Ishikawa (cell line): ENCODE results near the gene SBNO1.

Experiments used
- CEBPB ChIP-seq: IDR thresholded peaks from 2 replicates; pipeline ENCODE4 v1.6.1; 2012
- CREB1 ChIP-seq: IDR thresholded peaks from 2 replicates; pipeline ENCODE4 v1.6.1; 2012; ENCODE audit warnings: low read depth
- EGR1 ChIP-seq: IDR thresholded peaks from 2 replicates; pipeline ENCODE4 v1.6.1; 2012
- EP300 ChIP-seq: IDR thresholded peaks from 2 replicates; pipeline ENCODE4 v1.6.1; 2012; ENCODE audit warnings: borderline replicate concordance
- FOXM1 ChIP-seq: IDR thresholded peaks from 2 replicates; pipeline ENCODE4 v1.6.1; 2012; ENCODE audit warnings: low read depth, borderline replicate concordance
- NFIC ChIP-seq: IDR thresholded peaks from 2 replicates; pipeline ENCODE4 v1.6.1; 2012
- RAD21 ChIP-seq: IDR thresholded peaks from 2 replicates; pipeline ENCODE4 v1.6.1; 2012; ENCODE audit warnings: low read depth
- TAF1 ChIP-seq: IDR thresholded peaks from 2 replicates; pipeline ENCODE4 v1.6.1; 2012; ENCODE audit warnings: low read depth, mild to moderate bottlenecking
- TCF12 ChIP-seq: IDR thresholded peaks from 2 replicates; pipeline ENCODE4 v1.6.1; 2012; ENCODE audit warnings: low read depth
- TEAD4 ChIP-seq: IDR thresholded peaks from 2 replicates; pipeline ENCODE4 v1.6.1; 2012
- YY1 ChIP-seq: IDR thresholded peaks from 2 replicates; pipeline ENCODE4 v1.6.1; 2012; ENCODE audit warnings: low read depth
- ZBTB7A ChIP-seq: IDR thresholded peaks from 2 replicates; pipeline ENCODE4 v1.6.1; 2012; ENCODE audit warnings: low read depth
- TF ChIP-seq, protein P1 (sequence below): IDR thresholded peaks from 2 replicates; pipeline ENCODE4 v1.6.1; 2012; ENCODE audit warnings: low read depth, mild to moderate bottlenecking
- TF ChIP-seq, protein P2 (sequence below): IDR thresholded peaks from 2 replicates; pipeline ENCODE4 v1.6.1; 2012
- TF ChIP-seq, protein P3 (sequence below): IDR thresholded peaks from 2 replicates; pipeline ENCODE4 v1.6.1; 2012

SBNO1 gene

GRCh38 chr12:123364532-123365024, at the start of gene SBNO1:
Gene SBNO1 (minus strand): TSS chr12:123364847. CDS start chr12:123350441, 14,406 bp downstream.
- TF ChIP-seq CEBPB (no peak), TCF12 (no peak), TAF1 (peak; percentile 96), YY1 (peak; percentile 91), EP300 (no peak), EGR1 (peak; percentile 52; the same call in 1 of the 2 replicates), ZBTB7A (peak; percentile 68; the same call in 1 of the 2 replicates), TEAD4 (no peak), NFIC (no peak)
- TF ChIP-seq, protein P1, sequence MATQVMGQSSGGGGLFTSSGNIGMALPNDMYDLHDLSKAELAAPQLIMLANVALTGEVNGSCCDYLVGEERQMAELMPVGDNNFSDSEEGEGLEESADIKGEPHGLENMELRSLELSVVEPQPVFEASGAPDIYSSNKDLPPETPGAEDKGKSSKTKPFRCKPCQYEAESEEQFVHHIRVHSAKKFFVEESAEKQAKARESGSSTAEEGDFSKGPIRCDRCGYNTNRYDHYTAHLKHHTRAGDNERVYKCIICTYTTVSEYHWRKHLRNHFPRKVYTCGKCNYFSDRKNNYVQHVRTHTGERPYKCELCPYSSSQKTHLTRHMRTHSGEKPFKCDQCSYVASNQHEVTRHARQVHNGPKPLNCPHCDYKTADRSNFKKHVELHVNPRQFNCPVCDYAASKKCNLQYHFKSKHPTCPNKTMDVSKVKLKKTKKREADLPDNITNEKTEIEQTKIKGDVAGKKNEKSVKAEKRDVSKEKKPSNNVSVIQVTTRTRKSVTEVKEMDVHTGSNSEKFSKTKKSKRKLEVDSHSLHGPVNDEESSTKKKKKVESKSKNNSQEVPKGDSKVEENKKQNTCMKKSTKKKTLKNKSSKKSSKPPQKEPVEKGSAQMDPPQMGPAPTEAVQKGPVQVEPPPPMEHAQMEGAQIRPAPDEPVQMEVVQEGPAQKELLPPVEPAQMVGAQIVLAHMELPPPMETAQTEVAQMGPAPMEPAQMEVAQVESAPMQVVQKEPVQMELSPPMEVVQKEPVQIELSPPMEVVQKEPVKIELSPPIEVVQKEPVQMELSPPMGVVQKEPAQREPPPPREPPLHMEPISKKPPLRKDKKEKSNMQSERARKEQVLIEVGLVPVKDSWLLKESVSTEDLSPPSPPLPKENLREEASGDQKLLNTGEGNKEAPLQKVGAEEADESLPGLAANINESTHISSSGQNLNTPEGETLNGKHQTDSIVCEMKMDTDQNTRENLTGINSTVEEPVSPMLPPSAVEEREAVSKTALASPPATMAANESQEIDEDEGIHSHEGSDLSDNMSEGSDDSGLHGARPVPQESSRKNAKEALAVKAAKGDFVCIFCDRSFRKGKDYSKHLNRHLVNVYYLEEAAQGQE, result no peak
- TF ChIP-seq, protein P2, sequence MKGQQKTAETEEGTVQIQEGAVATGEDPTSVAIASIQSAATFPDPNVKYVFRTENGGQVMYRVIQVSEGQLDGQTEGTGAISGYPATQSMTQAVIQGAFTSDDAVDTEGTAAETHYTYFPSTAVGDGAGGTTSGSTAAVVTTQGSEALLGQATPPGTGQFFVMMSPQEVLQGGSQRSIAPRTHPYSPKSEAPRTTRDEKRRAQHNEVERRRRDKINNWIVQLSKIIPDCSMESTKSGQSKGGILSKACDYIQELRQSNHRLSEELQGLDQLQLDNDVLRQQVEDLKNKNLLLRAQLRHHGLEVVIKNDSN, result peak; percentile 85; the same call in 1 of the 2 replicates
- TF ChIP-seq, protein P3, sequence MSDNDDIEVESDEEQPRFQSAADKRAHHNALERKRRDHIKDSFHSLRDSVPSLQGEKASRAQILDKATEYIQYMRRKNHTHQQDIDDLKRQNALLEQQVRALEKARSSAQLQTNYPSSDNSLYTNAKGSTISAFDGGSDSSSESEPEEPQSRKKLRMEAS, result no peak; the same call in 1 of the 2 replicates

DNA sequence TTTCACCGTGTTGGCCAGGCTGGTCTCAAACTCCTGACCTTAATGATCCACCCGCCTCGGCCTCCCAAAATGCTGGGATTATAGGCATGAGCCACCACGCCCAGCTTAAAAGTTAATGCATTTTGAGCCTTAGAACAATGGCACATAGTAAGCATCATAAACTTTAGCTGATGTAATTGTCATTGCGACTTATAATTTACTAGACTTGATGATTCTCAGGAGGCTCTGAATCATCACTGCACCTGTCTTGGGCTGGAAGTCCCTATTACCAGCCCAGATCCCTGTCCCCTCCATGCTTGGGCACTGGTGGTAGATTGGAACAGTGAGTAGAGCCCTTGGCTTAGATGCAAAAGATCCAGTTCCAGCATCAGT, 45.4 kb upstream of the SBNO1 start:
- TF ChIP-seq TCF12 (no peak), ZBTB7A (no peak), FOXM1 (no peak), CEBPB (no peak), TAF1 (no peak), NFIC (no peak), TEAD4 (no peak), RAD21 (no peak), EGR1 (no peak)
- TF ChIP-seq, protein P2, result no peak
- TF ChIP-seq, protein P1, result no peak
- TF ChIP-seq, protein P3, result no peak

DNA sequence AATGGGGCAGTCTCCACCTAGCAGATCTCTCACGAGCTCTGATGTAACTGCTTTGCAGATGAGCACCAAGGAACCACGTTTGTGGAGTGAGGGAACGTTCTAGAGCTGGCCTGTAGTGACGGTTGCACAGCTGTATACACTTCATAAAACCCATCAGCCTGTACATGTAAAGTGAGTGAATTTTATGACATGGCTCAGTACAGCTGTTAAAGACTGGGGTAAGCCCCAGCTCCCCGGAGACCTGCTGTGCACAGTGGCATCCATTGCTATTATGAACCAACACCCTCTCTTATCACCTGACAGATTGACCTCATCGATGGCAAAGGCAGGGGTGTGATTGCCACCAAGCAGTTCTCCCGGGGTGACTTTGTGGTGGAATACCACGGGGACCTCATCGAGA, 39.9 kb upstream of the SBNO1 start:
- no peak for TF ChIP-seq RAD21
- no peak for TF ChIP-seq FOXM1
- no peak for TF ChIP-seq ZBTB7A
- TF ChIP-seq EP300, result no peak
- TF ChIP-seq NFIC, result no peak
- TF ChIP-seq, protein P1, result no peak
- no peak for TF ChIP-seq TAF1
- no peak for TF ChIP-seq CEBPB
- no peak for TF ChIP-seq TEAD4
- no peak for TF ChIP-seq TCF12
- no peak for TF ChIP-seq CREB1
- TF ChIP-seq, protein P3, result no peak
- TF ChIP-seq EGR1, result no peak
- no peak for TF ChIP-seq YY1
- TF ChIP-seq, protein P2, result no peak
